HepG2 (cell line): ENCODE data around the gene NFKB2. TPM values are rescaled to one million over a fixed set of nuclear protein-coding genes. Genes with fewer than 3 reads are reported as not detected.

Source experiments
- ATF1 ChIP-seq: IDR thresholded peaks from 2 replicates; pipeline ENCODE4 v1.6.1; 2016; ENCODE audit warnings: mild to moderate bottlenecking, control low read depth
- NR2F6 ChIP-seq, 2 experiments: IDR thresholded peaks; 2 replicates each; pipeline ENCODE4 v1.6.1; 2016; ENCODE audit warnings: antibody characterized with exemption in 1 of 2, mild to moderate bottlenecking in 1 of 2
- RELA ChIP-seq: sonication (generic); formaldehyde crosslinking; IDR thresholded peaks from 2 replicates; pipeline ENCODE4 v1.4.0; 2020; ENCODE audit warnings: missing genetic modification reagents
- SNAPC5 ChIP-seq: sonication (generic); formaldehyde crosslinking; IDR thresholded peaks from 2 replicates; pipeline ENCODE4 v1.8.1; 2023; ENCODE audit warnings: mild to moderate bottlenecking, missing genetic modification reagents, borderline replicate concordance
- YEATS4 ChIP-seq: sonication (generic); formaldehyde crosslinking; IDR thresholded peaks from 2 replicates; pipeline ENCODE4 v1.4.0; 2020; ENCODE audit warnings: missing genetic modification reagents, borderline replicate concordance
- ZBTB21 ChIP-seq: sonication (generic); formaldehyde crosslinking; IDR thresholded peaks from 2 replicates; pipeline ENCODE4 v1.4.0; 2020; ENCODE audit warnings: missing genetic modification reagents
- ZHX2 ChIP-seq, 2 experiments: sonication (generic) in 1 of 2; formaldehyde crosslinking in 1 of 2; IDR thresholded peaks; 2 replicates each; pipeline versions ENCODE4 v1.6.1 to v1.9.0; 2014 to 2022; ENCODE audit warnings: antibody characterized with exemption in 1 of 2, borderline replicate concordance in 1 of 2, inconsistent platforms in 1 of 2, low read depth in 1 of 2, missing genetic modification reagents in 1 of 2
- ZNF280D ChIP-seq: sonication (generic); formaldehyde crosslinking; IDR thresholded peaks from 2 replicates; pipeline ENCODE4 v1.5.1; 2020; ENCODE audit warnings: mild to moderate bottlenecking, missing genetic modification reagents
- ZNF281 ChIP-seq: sonication (generic); formaldehyde crosslinking; IDR thresholded peaks from 2 replicates; pipeline ENCODE4 v1.4.0; 2020; ENCODE audit warnings: missing genetic modification reagents, borderline replicate concordance
- ZNF549 ChIP-seq: sonication (generic); formaldehyde crosslinking; IDR thresholded peaks from 2 replicates; pipeline ENCODE4 v1.5.0; 2020; ENCODE audit warnings: missing genetic modification reagents
- ZNF670 ChIP-seq: sonication (generic); formaldehyde crosslinking; IDR thresholded peaks from 2 replicates; pipeline ENCODE4 v1.8.0; 2022; ENCODE audit warnings: mild to moderate bottlenecking, missing genetic modification reagents, borderline replicate concordance
- ZNF784 ChIP-seq: sonication (generic); formaldehyde crosslinking; IDR thresholded peaks from 2 replicates; pipeline ENCODE4 v1.5.1; 2020; ENCODE audit warnings: missing genetic modification reagents, mild to moderate bottlenecking, borderline replicate concordance
- ZNF850 ChIP-seq: sonication (generic); formaldehyde crosslinking; conservative IDR thresholded peaks from 2 replicates; pipeline ENCODE4 v1.9.0; 2021; ENCODE audit warnings: mild to moderate bottlenecking, missing genetic modification reagents
- polyA plus RNA-seq, 8 experiments: library from polyadenylated mRNA; depleted of rRNA in 3 of 8; stranded (reverse) in 7 of 8; unstranded in 1 of 8; fragments of >200 nt; fragmentation: Illumina TruSeq in 4 of 8; extraction: Trizol in 4 of 8; gene quantifications; 2 replicates each; pipeline versions ENCODE4 v1.2.1 to v1.2.3, GENCODE V29; 2011 to 2016; ENCODE audit warnings: low read depth in 4 of 8, missing spikeins in 1 of 8, mixed read lengths in 1 of 8; ENCODE audit not compliant: insufficient read depth in 1 of 8
- total RNA-seq, 5 experiments: library from RNA; depleted of rRNA; stranded (reverse); fragments of >200 nt; fragmentation: Illumina TruSeq; extraction: Trizol; gene quantifications; 2 replicates each; pipeline ENCODE4 v1.2.3, GENCODE V29; 2016; ENCODE audit warnings: low read depth in 1 of 5

NFKB2 gene
- total and polyA plus RNA-seq, 2 of the 13 experiments (the other 11 are each of a cell fraction or from before 2014, with no cell fraction given): 7.7 to 12.5 TPM

GRCh38 chr10:102394079-102394800, 1.3 kb upstream of the NFKB2 start (continued):
- TF ChIP-seq SNAPC5 (CRISPR knock-in tag): no peak
- peak; percentile 98 for TF ChIP-seq ATF1
- TF ChIP-seq ZNF850 (CRISPR knock-in tag): no peak
- TF ChIP-seq ZNF280D: peak; percentile 34; the same call in 1 of the 2 replicates
- peak; percentile 65; the same call in 1 of the 2 replicates for TF ChIP-seq ZNF670 (CRISPR knock-in tag)
- TF ChIP-seq ZBTB21 (CRISPR knock-in tag): peak; percentile 94
- 0 out of 2 replicates have a peak, but pooled peaks have one; percentile 27 for TF ChIP-seq ZNF784
- peak; percentile 84 for TF ChIP-seq ZHX2 (IDR thresholded peaks at IDR 0.05; ENCODE audit: low read depth)
- TF ChIP-seq ZHX2 (CRISPR knock-in tag; IDR thresholded peaks at IDR 0.05; ENCODE audit: borderline replicate concordance): peak; percentile 47; the same call in 1 of the 2 replicates
- TF ChIP-seq NR2F6 (IDR thresholded peaks at IDR 0.05): no peak
- TF ChIP-seq NR2F6 (CRISPR knock-in tag; IDR thresholded peaks at IDR 0.05): peak; percentile 1; the same call in 1 of the 2 replicates
- TF ChIP-seq YEATS4 (CRISPR knock-in tag): peak; percentile 89
- no peak for TF ChIP-seq ZNF549 (CRISPR knock-in tag)
- peak; percentile 99 for TF ChIP-seq RELA
- peak; percentile 23; the same call in 1 of the 2 replicates for TF ChIP-seq ZNF281 (CRISPR knock-in tag)
